ENCODE data around the gene SNRPB. TPM values are rescaled to one million over a fixed set of nuclear protein-coding genes. Genes with fewer than 3 reads are reported as not detected.

The SNRPB gene
- total and polyA plus RNA-seq, 2 donors (not counting 1 experiment from before 2014, with no cell fraction given): 78.9 to 104 TPM

GRCh38 chr20:2458919-2459499 lies 11.6 kb downstream of the SNRPB start:
- Histone ChIP-seq H4K20me1 (ENCODE audit: control insufficient read depth, extremely low read depth, insufficient read depth, low read length) (no peaks in the 10 kb centered on the region), H3K4me2 (ENCODE audit: extremely low read depth, insufficient read depth, low read length) (no peak overlapping the region), H3K27me3 (ENCODE audit: control insufficient read depth, insufficient read depth, low read length) (no peaks in the 10 kb centered on the region), H3K27ac (ENCODE audit: insufficient read depth, low read length) (no peak overlapping the region), H3K4me1 (ENCODE audit: control insufficient read depth, extremely low read depth, insufficient read depth, low read length) (no peaks in the 10 kb centered on the region), H2AFZ (ENCODE audit: low read length) (no peak overlapping the region), H3K9me3 (ENCODE audit: control insufficient read depth, insufficient read depth, low read depth, low read length) (no peaks in the 10 kb centered on the region), H3K9ac (ENCODE audit: insufficient read depth, low read length) (no peak overlapping the region), H3K4me3 (replicated peaks in 1 of 4; ENCODE audit: control extremely low read depth in 1 of 4, insufficient read depth in 1 of 4, low read depth in 3 of 4, low read length in 4 of 4) (no peak overlapping the region), H3K79me2 (ENCODE audit: control insufficient read depth, insufficient read depth, low read length) (peaks cover under 1% of the 10 kb centered on the region), H3K36me3 (ENCODE audit: control insufficient read depth, insufficient read depth, low read length) (peaks cover 12% of the 10 kb centered on the region)
- no peak for DNase-seq (ENCODE audit: low read depth in 2 of 2)
- TF ChIP-seq CTCF (conservative IDR thresholded peaks at IDR 0.05 in 1 of 2, IDR thresholded peaks at IDR 0.05 in 1 of 2; ENCODE audit: low read depth in 1 of 2, low read length in 2 of 2) (no peak), EZH2 (IDR thresholded peaks at IDR 0.05; ENCODE audit: low read length, missing control alignments) (no peak)

DNA sequence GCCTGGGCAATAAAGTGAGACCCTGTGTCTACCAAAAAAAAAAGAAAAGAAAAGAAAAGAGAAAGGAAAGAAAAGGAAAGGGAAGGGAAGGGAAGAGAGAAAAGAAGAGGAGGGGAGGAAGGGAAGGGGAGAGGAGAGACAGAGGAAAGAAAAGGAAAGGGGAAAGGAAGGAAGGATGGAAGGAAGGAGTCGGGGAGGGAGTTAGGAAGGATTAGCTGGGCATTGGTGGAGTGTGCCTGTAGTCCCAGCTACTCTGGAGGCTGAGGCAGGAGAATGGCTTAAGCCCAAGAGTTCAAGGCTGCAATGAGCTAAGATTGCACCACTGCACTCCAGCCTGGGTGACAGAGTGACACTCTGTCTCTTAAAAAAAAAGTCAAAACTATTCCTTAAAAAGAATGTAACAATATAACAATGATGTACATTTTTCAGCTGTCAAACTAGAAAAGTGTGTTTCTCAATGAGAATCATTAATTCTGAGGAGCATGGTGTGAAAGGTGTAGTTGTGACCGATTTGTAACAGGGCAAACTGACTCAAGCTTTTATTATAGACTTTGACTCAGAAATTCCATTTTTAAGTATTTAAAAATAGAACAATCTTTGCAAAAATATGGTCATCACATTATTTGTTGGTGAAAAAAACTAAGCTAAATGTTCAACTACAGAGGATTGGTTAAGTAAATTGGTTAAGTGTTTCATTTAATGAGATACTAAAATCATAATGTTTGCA lies 14.7 kb downstream of the SNRPB start:
- Histone ChIP-seq H3K4me3 (replicated peaks in 1 of 4; ENCODE audit: control extremely low read depth in 1 of 4, insufficient read depth in 1 of 4, low read depth in 3 of 4, low read length in 4 of 4) (no peak overlapping the region), H3K79me2 (ENCODE audit: control insufficient read depth, insufficient read depth, low read length) (no peaks in the 10 kb centered on the region), H2AFZ (ENCODE audit: low read length) (no peak overlapping the region), H3K9me3 (ENCODE audit: control insufficient read depth, insufficient read depth, low read depth, low read length) (no peaks in the 10 kb centered on the region), H3K27ac (ENCODE audit: insufficient read depth, low read length) (no peak overlapping the region), H3K9ac (ENCODE audit: insufficient read depth, low read length) (no peak overlapping the region), H3K27me3 (ENCODE audit: control insufficient read depth, insufficient read depth, low read length) (no peaks in the 10 kb centered on the region), H4K20me1 (ENCODE audit: control insufficient read depth, extremely low read depth, insufficient read depth, low read length) (no peaks in the 10 kb centered on the region), H3K36me3 (ENCODE audit: control insufficient read depth, insufficient read depth, low read length) (peaks cover 2% of the 10 kb centered on the region), H3K4me1 (ENCODE audit: control insufficient read depth, extremely low read depth, insufficient read depth, low read length) (no peaks in the 10 kb centered on the region), H3K4me2 (ENCODE audit: extremely low read depth, insufficient read depth, low read length) (no peak overlapping the region)
- TF ChIP-seq CTCF (conservative IDR thresholded peaks at IDR 0.05 in 1 of 2, IDR thresholded peaks at IDR 0.05 in 1 of 2; ENCODE audit: low read depth in 1 of 2, low read length in 2 of 2) (no peak), EZH2 (IDR thresholded peaks at IDR 0.05; ENCODE audit: low read length, missing control alignments) (no peak)
- no peak for DNase-seq (ENCODE audit: low read depth in 2 of 2)

DNA sequence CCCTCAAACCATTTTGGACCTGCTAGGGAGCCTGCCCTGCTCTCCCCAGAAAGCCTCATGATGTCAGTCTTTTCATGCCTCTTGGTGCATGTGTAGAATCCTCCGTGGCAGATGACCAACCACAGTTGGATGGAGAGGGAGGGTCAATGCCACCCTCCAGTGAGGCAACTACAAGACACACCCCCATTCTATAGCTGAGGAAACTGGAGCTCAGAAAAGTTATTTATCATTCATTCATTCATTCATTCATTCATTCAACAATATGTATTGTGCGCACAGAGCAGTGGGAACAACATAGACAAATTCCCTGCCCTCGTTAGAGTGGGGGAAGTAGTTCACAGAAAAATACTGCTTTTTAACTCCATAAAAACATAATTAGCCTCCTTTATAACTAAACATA lies 16.8 kb downstream of the SNRPB start:
- no peak overlapping the region for H3K4me2 ChIP-seq (ENCODE audit: extremely low read depth, insufficient read depth, low read length)
- H3K79me2 ChIP-seq (ENCODE audit: control insufficient read depth, insufficient read depth, low read length): no peaks in the 10 kb centered on the region
- H4K20me1 ChIP-seq (ENCODE audit: control insufficient read depth, extremely low read depth, insufficient read depth, low read length): no peaks in the 10 kb centered on the region
- no peaks in the 10 kb centered on the region for H3K4me1 ChIP-seq (ENCODE audit: control insufficient read depth, extremely low read depth, insufficient read depth, low read length)
- no peaks in the 10 kb centered on the region for H3K36me3 ChIP-seq (ENCODE audit: control insufficient read depth, insufficient read depth, low read length)
- no peak overlapping the region for H2AFZ ChIP-seq (ENCODE audit: low read length)
- H3K27me3 ChIP-seq (ENCODE audit: control insufficient read depth, insufficient read depth, low read length): no peaks in the 10 kb centered on the region
- no peak for DNase-seq (ENCODE audit: low read depth in 2 of 2)
- H3K4me3 ChIP-seq (replicated peaks in 1 of 4; ENCODE audit: control extremely low read depth in 1 of 4, insufficient read depth in 1 of 4, low read depth in 3 of 4, low read length in 4 of 4): no peak overlapping the region
- no peaks in the 10 kb centered on the region for H3K9me3 ChIP-seq (ENCODE audit: control insufficient read depth, insufficient read depth, low read depth, low read length)
- no peak overlapping the region for H3K27ac ChIP-seq (ENCODE audit: insufficient read depth, low read length)
- H3K9ac ChIP-seq (ENCODE audit: insufficient read depth, low read length): no peak overlapping the region
- TF ChIP-seq CTCF (conservative IDR thresholded peaks at IDR 0.05 in 1 of 2, IDR thresholded peaks at IDR 0.05 in 1 of 2; ENCODE audit: low read depth in 1 of 2, low read length in 2 of 2): no peak
- TF ChIP-seq EZH2 (IDR thresholded peaks at IDR 0.05; ENCODE audit: low read length, missing control alignments): no peak

Data from fibroblast of lung (primary cell).